ENCODE data around the gene QRICH1. TPM values are rescaled to one million over a fixed set of nuclear protein-coding genes. Genes with fewer than 3 reads are reported as not detected.

Gene QRICH1
- total RNA-seq, 1 donor from 2014 or later: 129 TPM

- TF ChIP-seq CTCF (IDR thresholded peaks at IDR 0.05): no peak
- DNase-seq (ENCODE audit: low spot score in 2 of 2): no peak
- Histone ChIP-seq H3K4me1 (no peaks in the 10 kb centered on the region), H3K36me3 (peaks cover 91% of the 10 kb centered on the region in 2 donors), H3K9me3 (no peaks in the 10 kb centered on the region), H3K27ac (no peak overlapping the region), H3K27me3 (no peaks in the 10 kb centered on the region), H3K4me3 (no peak overlapping the region)
- intact Hi-C loops (cut with DNase I): no loop called here
Observed at GRCh38 chr3:49112262-49112661, 18.4 kb upstream of the QRICH1 start.

GRCh38 chr3:49111347-49111746 is 17.5 kb upstream of the QRICH1 start:
- Histone ChIP-seq H3K4me1 (no peaks in the 10 kb centered on the region), H3K27me3 (no peaks in the 10 kb centered on the region), H3K9me3 (no peaks in the 10 kb centered on the region), H3K27ac (no peak overlapping the region), H3K36me3 (peaks cover 81 to 82% of the 10 kb centered on the region in 2 donors), H3K4me3 (no peak overlapping the region)
- intact Hi-C loops (cut with DNase I): no loop called here
- no peak for DNase-seq (ENCODE audit: low spot score in 2 of 2)
- TF ChIP-seq CTCF (IDR thresholded peaks at IDR 0.05): no peak

GRCh38 chr3:49110780-49111179 is 16.9 kb upstream of the QRICH1 start:
- H3K9me3 ChIP-seq: no peaks in the 10 kb centered on the region
- H3K27me3 ChIP-seq: no peaks in the 10 kb centered on the region
- TF ChIP-seq CTCF (IDR thresholded peaks at IDR 0.05): no peak
- peaks cover 0 to under 1% of the 10 kb centered on the region in 2 donors for H3K4me1 ChIP-seq
- intact Hi-C loops (cut with DNase I): no loop called here
- H3K27ac ChIP-seq: no peak overlapping the region
- peaks cover 76% of the 10 kb centered on the region in 2 donors for H3K36me3 ChIP-seq
- H3K4me3 ChIP-seq: no peak overlapping the region
- DNase-seq (ENCODE audit: low spot score in 2 of 2): no peak

- H3K36me3 ChIP-seq: peaks cover 51 to 52% of the 10 kb centered on the region in 2 donors
- no peak for DNase-seq (ENCODE audit: low spot score in 2 of 2)
- peaks cover 15 to 16% of the 10 kb centered on the region in 2 donors for H3K4me1 ChIP-seq
- no peak overlapping the region for H3K27ac ChIP-seq
- H3K27me3 ChIP-seq: no peaks in the 10 kb centered on the region
- H3K4me3 ChIP-seq: no peak overlapping the region
- intact Hi-C loops (cut with DNase I): loop anchor here (5.0 kb wide), 1 partner anchor 76 kb away; no protein-coding TSS in a partner anchor
- no peaks in the 10 kb centered on the region for H3K9me3 ChIP-seq
- no peak for TF ChIP-seq CTCF (IDR thresholded peaks at IDR 0.05)
Observed at GRCh38 chr3:49108346-49108745, 14.5 kb upstream of the QRICH1 start.

DNA sequence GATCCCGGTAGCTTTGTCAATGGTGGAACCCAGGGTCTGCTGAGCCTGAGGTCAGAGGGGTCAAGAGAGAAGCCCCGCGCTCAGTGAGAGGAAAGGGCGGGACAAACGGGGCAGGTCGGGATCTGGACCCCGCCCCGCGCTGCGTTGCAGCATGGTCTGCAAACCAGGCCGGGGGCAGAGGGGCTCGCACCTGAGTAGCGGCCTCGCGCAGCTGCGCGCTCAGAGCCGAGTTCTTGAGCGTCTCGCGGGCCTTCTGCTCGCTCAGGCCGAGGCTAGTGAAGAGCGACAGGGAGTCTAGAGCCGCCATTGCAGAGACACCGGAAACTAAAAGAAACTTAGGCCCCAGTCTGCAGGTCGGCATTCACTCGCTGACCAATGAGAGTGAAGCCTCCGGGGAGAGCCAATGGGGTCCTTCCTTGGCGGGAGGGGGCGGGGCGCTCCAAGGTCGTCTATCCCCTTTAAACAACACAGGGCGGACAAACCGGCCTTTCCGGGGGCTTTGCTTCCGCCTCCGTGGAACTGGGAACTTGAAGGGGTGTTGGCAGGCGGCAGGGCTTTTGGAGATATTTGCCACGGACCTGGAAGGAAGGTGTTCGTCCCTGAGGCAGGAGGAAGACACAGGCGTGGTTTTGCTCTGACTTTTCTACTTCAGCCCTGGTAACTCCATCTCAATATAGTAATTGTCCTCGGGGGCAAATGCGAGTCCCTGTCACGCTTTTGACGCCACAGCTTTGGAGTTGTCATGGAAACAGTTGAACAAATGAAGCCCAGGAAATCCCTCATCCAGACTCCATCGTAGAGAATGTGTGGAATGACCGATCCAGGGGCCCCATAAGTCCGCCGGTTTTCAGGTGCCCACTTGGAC is 10.8 kb upstream of the QRICH1 start, which contains the start of gene QARS1:
QARS1 (minus strand) TSS at position 331 of the 865 bp plus-strand sequence; CDS start at position 307, 24 bp downstream.
- peak within 1 kb of the TSS; percentile 76 to 84 for H3K27ac ChIP-seq
- no peaks in the 10 kb centered on the region for H3K9me3 ChIP-seq
- H3K27me3 ChIP-seq: no peaks in the 10 kb centered on the region
- TF ChIP-seq CTCF (IDR thresholded peaks at IDR 0.05): no peak
- DNase-seq (ENCODE audit: low spot score in 2 of 2): peak; percentile 85 to 96
- H3K4me1 ChIP-seq: peaks cover 16 to 20% of the 10 kb centered on the region in 2 donors
- peak within 1 kb of the TSS; percentile 91 to 99 for H3K4me3 ChIP-seq
- H3K36me3 ChIP-seq: peaks cover 46 to 49% of the 10 kb centered on the region in 2 donors
- intact Hi-C loops (cut with DNase I): loop anchor here (1.0 to 5.0 kb wide), 2 partner anchors 10 to 72 kb away; partner anchors contain the start of gene QRICH1

Data from ascending aorta (tissue), 2 donors.